Duodenal mucosa (tissue), 2 donors: ENCODE results near the gene SLC2A8.

Source experiments
- H3K27ac ChIP-seq: one replicate; pipeline ENCODE4 v1.7.0; 2013; ENCODE audit warnings: low read depth, low read length
- H3K27me3 ChIP-seq, 2 donors: one replicate each; pipeline ENCODE4 v1.7.0; 2013; ENCODE audit warnings: low read length in 2 of 2, control low read depth in 1 of 2; ENCODE audit not compliant: insufficient read depth in 2 of 2, control insufficient read depth in 1 of 2
- H3K36me3 ChIP-seq, 2 donors: one replicate each; pipeline ENCODE4 v1.7.0; 2013; ENCODE audit warnings: low read length in 2 of 2, control low read depth in 1 of 2; ENCODE audit not compliant: insufficient read depth in 2 of 2, control insufficient read depth in 1 of 2
- H3K4me1 ChIP-seq, 2 donors: one replicate each; pipeline ENCODE4 v1.7.0; 2013; ENCODE audit warnings: low read length in 2 of 2, control low read depth in 1 of 2; ENCODE audit not compliant: insufficient read depth in 2 of 2, control insufficient read depth in 1 of 2
- H3K4me3 ChIP-seq, 2 donors: one replicate each; pipeline ENCODE4 v1.7.0; 2013; ENCODE audit warnings: low read length in 2 of 2, low read depth in 1 of 2
- H3K9ac ChIP-seq, 2 donors: one replicate each; pipeline ENCODE4 v1.7.0; 2013; ENCODE audit warnings: low read length in 2 of 2, low read depth in 1 of 2
- H3K9me3 ChIP-seq, 2 donors: one replicate each; pipeline ENCODE4 v1.7.0; 2013; ENCODE audit warnings: low read length in 2 of 2, control low read depth in 1 of 2; ENCODE audit not compliant: control insufficient read depth in 1 of 2

The SLC2A8 gene

DNA sequence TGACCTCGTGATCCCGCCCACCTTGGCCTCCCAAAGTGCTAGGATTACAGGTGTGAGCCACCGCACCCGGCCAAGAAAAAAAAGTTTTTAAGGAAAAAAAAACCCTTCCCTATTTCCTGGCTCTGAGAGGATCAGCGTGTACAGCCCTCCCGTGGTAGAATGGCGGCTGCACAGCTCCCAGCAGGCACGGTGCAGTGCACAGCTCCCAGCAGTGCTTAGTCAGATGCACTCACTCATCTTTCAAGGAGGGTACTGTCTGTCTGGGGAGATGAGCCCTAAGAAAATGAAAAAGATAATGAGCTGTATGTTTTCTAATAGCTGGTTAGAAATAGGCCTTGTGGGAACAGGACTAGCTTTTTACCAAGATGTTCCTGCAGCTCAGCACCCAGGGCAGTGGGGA lies 36.7 kb upstream of the SLC2A8 start:
- peaks cover 11 to 15% of the 10 kb centered on the region in 2 donors for H3K4me1 ChIP-seq
- no peak overlapping the region for H3K4me3 ChIP-seq
- H3K36me3 ChIP-seq = no peaks in the 10 kb centered on the region
- H3K27me3 ChIP-seq = no peaks in the 10 kb centered on the region
- no peak overlapping the region for H3K27ac ChIP-seq
- H3K9ac ChIP-seq = no peak overlapping the region
- no peaks in the 10 kb centered on the region for H3K9me3 ChIP-seq

GRCh38 chr9:127360829-127361228 lies 36.1 kb upstream of the SLC2A8 start:
- no peak overlapping the region for H3K9ac ChIP-seq

GRCh38 chr9:127361561-127361960 lies 35.4 kb upstream of the SLC2A8 start:
- Histone ChIP-seq H3K27ac (no peak overlapping the region), H3K9ac (peak overlapping the region in 1 of 2 donors; percentile 21), H3K4me1 (peaks cover 11 to 15% of the 10 kb centered on the region in 2 donors), H3K4me3 (peak overlapping the region in 1 of 2 donors; percentile 10), H3K9me3 (no peaks in the 10 kb centered on the region), H3K27me3 (no peaks in the 10 kb centered on the region), H3K36me3 (no peaks in the 10 kb centered on the region)

More at GRCh38 chr9:127360829-127361228, 36.1 kb upstream of the SLC2A8 start:
- no peak overlapping the region for H3K27ac ChIP-seq
- no peak overlapping the region for H3K4me3 ChIP-seq
- peaks cover 11 to 15% of the 10 kb centered on the region in 2 donors for H3K4me1 ChIP-seq
- no peaks in the 10 kb centered on the region for H3K36me3 ChIP-seq
- H3K27me3 ChIP-seq = no peaks in the 10 kb centered on the region
- H3K9me3 ChIP-seq = no peaks in the 10 kb centered on the region

- H3K9me3 ChIP-seq = no peaks in the 10 kb centered on the region
- no peak overlapping the region for H3K27ac ChIP-seq
- H3K36me3 ChIP-seq = no peaks in the 10 kb centered on the region
- no peak overlapping the region for H3K9ac ChIP-seq
- no peak overlapping the region for H3K4me3 ChIP-seq
- H3K27me3 ChIP-seq = no peaks in the 10 kb centered on the region
- peaks cover 11 to 15% of the 10 kb centered on the region in 2 donors for H3K4me1 ChIP-seq
Observed at GRCh38 chr9:127362829-127363228, 34.1 kb upstream of the SLC2A8 start.

- Histone ChIP-seq H3K27ac (no peak overlapping the region), H3K36me3 (no peaks in the 10 kb centered on the region), H3K9ac (no peak overlapping the region), H3K4me1 (peaks cover 15 to 16% of the 10 kb centered on the region in 2 donors), H3K27me3 (no peaks in the 10 kb centered on the region), H3K9me3 (no peaks in the 10 kb centered on the region), H3K4me3 (no peak overlapping the region)
Observed at GRCh38 chr9:127365461-127365860, 31.5 kb upstream of the SLC2A8 start.

GRCh38 chr9:127366594-127366993 lies 30.4 kb upstream of the SLC2A8 start:
- no peaks in the 10 kb centered on the region for H3K9me3 ChIP-seq
- no peak overlapping the region for H3K27ac ChIP-seq
- no peak overlapping the region for H3K4me3 ChIP-seq
- no peaks in the 10 kb centered on the region for H3K27me3 ChIP-seq
- H3K9ac ChIP-seq = no peak overlapping the region
- no peaks in the 10 kb centered on the region for H3K36me3 ChIP-seq
- peaks cover 15 to 16% of the 10 kb centered on the region in 2 donors for H3K4me1 ChIP-seq

DNA sequence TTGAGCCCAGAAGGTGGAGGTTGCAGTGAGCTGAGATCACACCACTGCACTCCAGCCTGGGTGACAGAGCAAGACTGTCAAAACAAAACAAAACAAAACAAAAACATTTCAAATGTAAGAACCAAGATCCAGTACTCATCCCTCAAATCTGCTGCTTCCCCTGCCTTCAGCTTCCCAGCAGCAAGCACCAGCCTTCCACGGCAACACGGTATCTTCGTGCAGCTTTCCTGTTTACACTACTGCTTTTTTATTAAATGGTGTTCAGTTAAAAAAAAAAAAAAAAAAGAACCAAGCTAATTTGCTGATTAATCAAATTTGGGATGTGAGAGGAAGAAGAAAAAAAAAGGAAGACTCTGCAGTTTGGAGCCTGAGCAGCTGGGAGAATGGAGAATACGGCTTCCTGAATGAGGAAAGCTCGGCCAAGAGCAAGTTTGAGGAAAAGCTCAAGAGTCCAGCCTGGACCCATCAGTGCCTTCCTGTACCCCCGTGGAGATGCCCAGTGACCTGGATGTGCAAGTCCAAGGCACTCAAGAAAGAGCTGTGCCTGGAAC lies 28.0 kb upstream of the SLC2A8 start:
- H3K4me3 ChIP-seq = no peak overlapping the region
- no peaks in the 10 kb centered on the region for H3K36me3 ChIP-seq
- peaks cover 11 to 14% of the 10 kb centered on the region in 2 donors for H3K4me1 ChIP-seq
- no peaks in the 10 kb centered on the region for H3K27me3 ChIP-seq
- no peak overlapping the region for H3K9ac ChIP-seq
- H3K9me3 ChIP-seq = no peaks in the 10 kb centered on the region
- no peak overlapping the region for H3K27ac ChIP-seq

GRCh38 chr9:127369428-127369827 lies 27.5 kb upstream of the SLC2A8 start:
- no peak overlapping the region for H3K9ac ChIP-seq
- no peaks in the 10 kb centered on the region for H3K9me3 ChIP-seq
- H3K4me1 ChIP-seq = peaks cover 11 to 14% of the 10 kb centered on the region in 2 donors
- no peak overlapping the region for H3K4me3 ChIP-seq
- no peak overlapping the region for H3K27ac ChIP-seq
- H3K27me3 ChIP-seq = no peaks in the 10 kb centered on the region
- H3K36me3 ChIP-seq = no peaks in the 10 kb centered on the region

- Histone ChIP-seq H3K4me3 (no peak overlapping the region), H3K27ac (no peak overlapping the region), H3K4me1 (peaks cover 11 to 14% of the 10 kb centered on the region in 2 donors), H3K27me3 (no peaks in the 10 kb centered on the region), H3K9ac (no peak overlapping the region), H3K9me3 (no peaks in the 10 kb centered on the region), H3K36me3 (no peaks in the 10 kb centered on the region)
Observed at GRCh38 chr9:127370147-127370579, 26.8 kb upstream of the SLC2A8 start.

- H3K27ac ChIP-seq = no peak overlapping the region
- no peak overlapping the region for H3K9ac ChIP-seq
Observed at GRCh38 chr9:127370672-127371648, 26.0 kb upstream of the SLC2A8 start.

More at GRCh38 chr9:127370672-127371648, 26.0 kb upstream of the SLC2A8 start:
- no peaks in the 10 kb centered on the region for H3K9me3 ChIP-seq
- H3K36me3 ChIP-seq = no peaks in the 10 kb centered on the region
- H3K27me3 ChIP-seq = no peaks in the 10 kb centered on the region
- no peak overlapping the region for H3K4me3 ChIP-seq
- H3K4me1 ChIP-seq = peaks cover 11 to 14% of the 10 kb centered on the region in 2 donors
